ENCODE results near the gene TEX261.

DNA sequence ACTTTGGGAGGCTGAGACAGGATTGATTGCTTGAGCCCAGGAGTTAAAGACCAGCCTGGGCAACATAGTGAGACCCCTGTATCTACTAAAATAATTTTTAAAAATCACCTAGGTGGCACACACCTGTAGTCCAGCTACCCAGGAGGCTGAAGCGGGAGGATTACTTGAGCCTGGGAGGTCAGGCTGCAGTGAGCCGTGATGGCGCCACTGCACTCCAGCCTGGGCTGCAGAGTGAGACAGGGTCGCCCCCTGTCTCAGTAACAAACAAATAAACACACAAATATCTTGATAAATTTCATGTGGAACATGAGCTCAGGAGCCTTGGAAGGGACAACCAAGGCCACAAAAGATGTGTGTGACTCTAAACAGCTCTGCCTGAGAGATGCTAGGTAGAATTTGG lies 28.0 kb downstream of the TEX261 start:
- TF ChIP-seq, protein P1, sequence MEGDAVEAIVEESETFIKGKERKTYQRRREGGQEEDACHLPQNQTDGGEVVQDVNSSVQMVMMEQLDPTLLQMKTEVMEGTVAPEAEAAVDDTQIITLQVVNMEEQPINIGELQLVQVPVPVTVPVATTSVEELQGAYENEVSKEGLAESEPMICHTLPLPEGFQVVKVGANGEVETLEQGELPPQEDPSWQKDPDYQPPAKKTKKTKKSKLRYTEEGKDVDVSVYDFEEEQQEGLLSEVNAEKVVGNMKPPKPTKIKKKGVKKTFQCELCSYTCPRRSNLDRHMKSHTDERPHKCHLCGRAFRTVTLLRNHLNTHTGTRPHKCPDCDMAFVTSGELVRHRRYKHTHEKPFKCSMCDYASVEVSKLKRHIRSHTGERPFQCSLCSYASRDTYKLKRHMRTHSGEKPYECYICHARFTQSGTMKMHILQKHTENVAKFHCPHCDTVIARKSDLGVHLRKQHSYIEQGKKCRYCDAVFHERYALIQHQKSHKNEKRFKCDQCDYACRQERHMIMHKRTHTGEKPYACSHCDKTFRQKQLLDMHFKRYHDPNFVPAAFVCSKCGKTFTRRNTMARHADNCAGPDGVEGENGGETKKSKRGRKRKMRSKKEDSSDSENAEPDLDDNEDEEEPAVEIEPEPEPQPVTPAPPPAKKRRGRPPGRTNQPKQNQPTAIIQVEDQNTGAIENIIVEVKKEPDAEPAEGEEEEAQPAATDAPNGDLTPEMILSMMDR (IDR thresholded peaks at IDR 0.05), result no peak
- no peak for TF ChIP-seq POLR2A (IDR thresholded peaks at IDR 0.05)
- no peak for TF ChIP-seq EP300 (IDR thresholded peaks at IDR 0.05)
